Loucy (cell line): ENCODE data around the gene DGKI.

Experiments
- H2AFZ ChIP-seq: fragments of 200-600 bp; sonication (generic); 2 replicates; pipeline ENCODE4 v1.6.0; 2016; ENCODE audit warnings: antibody characterized with exemption, mild to moderate bottlenecking, low read length, moderate library complexity
- H3F3A ChIP-seq: fragments of 200-600 bp; 2 replicates; pipeline ENCODE4 v1.6.0; 2016; ENCODE audit warnings: antibody characterized with exemption, low read depth, mild to moderate bottlenecking
- H3K27me3 ChIP-seq: fragments of 200-600 bp; sonication (generic); 2 replicates; pipeline ENCODE4 v1.6.1; 2014; ENCODE audit warnings: low read length, mild to moderate bottlenecking; ENCODE audit not compliant: insufficient read depth, poor library complexity, severe bottlenecking
- H3K36me3 ChIP-seq: fragments of 200-600 bp; sonication (generic); 2 replicates; pipeline ENCODE4 v1.6.1; 2016; ENCODE audit warnings: low read length; ENCODE audit not compliant: insufficient read depth
- H3K4me1 ChIP-seq: fragments of 200-600 bp; sonication (generic); 2 replicates; pipeline ENCODE4 v1.5.1; 2014; ENCODE audit warnings: low read length, mild to moderate bottlenecking; ENCODE audit not compliant: insufficient read depth, poor library complexity, severe bottlenecking
- H3K4me2 ChIP-seq: fragments of 200-600 bp; sonication (generic); 2 replicates; pipeline ENCODE4 v1.6.0; 2014; ENCODE audit warnings: antibody characterized with exemption, low read length, low read depth, mild to moderate bottlenecking; ENCODE audit not compliant: poor library complexity, severe bottlenecking
- H3K4me3 ChIP-seq: fragments of 200-600 bp; sonication (generic); 2 replicates; pipeline ENCODE4 v1.5.1; 2014; ENCODE audit warnings: low read length, mild to moderate bottlenecking, mixed read lengths; ENCODE audit not compliant: poor library complexity, severe bottlenecking
- H3K79me2 ChIP-seq: fragments of 200-600 bp; sonication (generic); 2 replicates; pipeline ENCODE4 v1.6.1; 2014; ENCODE audit warnings: low read length; ENCODE audit not compliant: insufficient read depth
- H3K9ac ChIP-seq: fragments of 200-600 bp; sonication (generic); 2 replicates; pipeline ENCODE4 v1.6.0; 2014; ENCODE audit warnings: mild to moderate bottlenecking, low read depth, low read length, moderate library complexity; ENCODE audit not compliant: poor library complexity, severe bottlenecking
- H3K9me2 ChIP-seq: fragments of 200-600 bp; sonication (generic); replicated peaks from 2 replicates; pipeline ENCODE4 v1.6.1; 2016; ENCODE audit warnings: low read depth, low read length, mixed read lengths
- H3K9me3 ChIP-seq: fragments of 200-600 bp; sonication (generic); 2 replicates; pipeline ENCODE4 v1.6.1; 2014; ENCODE audit warnings: mild to moderate bottlenecking, antibody characterized with exemption, low read length, low read depth; ENCODE audit not compliant: insufficient read depth
- H4K20me1 ChIP-seq: fragments of 200-600 bp; sonication (generic); 2 replicates; pipeline ENCODE4 v1.6.0; 2014; ENCODE audit warnings: antibody characterized with exemption, low read length, mild to moderate bottlenecking; ENCODE audit not compliant: insufficient read depth, poor library complexity, severe bottlenecking
- CTCF ChIP-seq: fragments of 200-600 bp; sonication (generic); conservative IDR thresholded peaks from 2 replicates; pipeline ENCODE4 v1.5.1; 2014; ENCODE audit warnings: mild to moderate bottlenecking, antibody characterized with exemption, low read length
- EZH2phosphoT487 ChIP-seq: fragments of 200-600 bp; IDR thresholded peaks from 2 replicates; pipeline ENCODE4 v1.6.1; 2018; ENCODE audit warnings: antibody characterized with exemption, mild to moderate bottlenecking, moderate library complexity, borderline replicate concordance

DGKI gene

DNA sequence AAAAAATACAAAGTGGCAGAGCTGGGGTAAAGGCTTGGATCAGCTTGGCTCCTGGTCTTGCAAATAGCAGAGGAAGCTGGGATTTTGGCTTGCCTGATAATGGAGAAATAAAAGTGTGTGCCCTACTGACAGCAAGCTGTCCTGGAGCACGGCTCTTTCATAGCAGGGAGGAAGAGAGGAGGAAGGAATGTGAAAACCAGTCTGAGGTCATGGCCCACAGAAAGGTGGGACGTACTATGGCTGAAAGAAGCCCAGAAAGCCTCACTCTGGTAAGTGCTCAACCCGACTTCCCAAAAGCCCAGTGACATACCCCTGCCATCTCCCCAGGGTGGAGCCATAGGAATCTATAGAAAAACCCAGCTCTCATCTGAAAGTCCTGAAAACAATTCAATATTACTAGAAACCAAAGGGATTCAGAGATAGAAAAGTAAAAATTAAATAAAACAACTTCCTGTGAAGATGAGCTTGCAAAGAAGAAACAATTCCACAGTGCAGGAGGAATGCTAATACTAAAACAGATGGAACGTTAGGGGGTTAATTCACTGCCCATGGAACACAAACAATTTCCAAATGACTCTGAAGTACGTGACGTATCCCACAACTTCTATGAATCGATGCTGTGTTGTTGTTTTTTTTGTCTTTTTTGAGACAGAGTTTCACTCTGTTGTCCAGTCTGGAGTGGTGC lies 256.6 kb downstream of the DGKI start:
- Histone ChIP-seq H3K79me2 (no peaks in the 10 kb centered on the region), H3K9ac (no peak overlapping the region), H2AFZ (no peak overlapping the region), H3F3A (no peaks in the 10 kb centered on the region), H3K4me3 (no peak overlapping the region), H3K4me1 (no peaks in the 10 kb centered on the region), H3K4me2 (no peak overlapping the region), H4K20me1 (no peaks in the 10 kb centered on the region), H3K9me2 (no peaks in the 10 kb centered on the region), H3K9me3 (no peaks in the 10 kb centered on the region), H3K36me3 (no peaks in the 10 kb centered on the region), H3K27me3 (no peaks in the 10 kb centered on the region)
- TF ChIP-seq EZH2phosphoT487, result no peak
- no peak for TF ChIP-seq CTCF

DNA sequence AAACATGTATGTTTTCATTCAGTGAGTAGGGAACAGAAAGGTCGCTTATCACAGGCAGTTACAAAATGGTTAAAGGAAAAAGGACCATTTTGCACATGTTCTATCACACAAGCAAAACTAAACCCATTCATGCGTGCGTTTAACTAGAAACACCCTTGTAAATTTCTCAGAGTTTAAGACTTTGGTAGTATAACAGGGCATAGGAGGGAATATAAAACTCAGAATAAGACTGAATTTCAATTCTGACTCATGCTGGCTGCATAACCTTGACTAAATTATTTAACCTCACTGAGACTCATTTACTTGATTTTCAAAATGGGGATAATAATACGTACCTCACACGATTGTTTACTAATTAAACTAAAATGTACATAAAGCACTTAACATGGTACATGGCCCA lies 259.4 kb downstream of the DGKI start:
- H3K79me2 ChIP-seq, result no peaks in the 10 kb centered on the region
- no peak for TF ChIP-seq EZH2phosphoT487
- TF ChIP-seq CTCF, result no peak
- no peaks in the 10 kb centered on the region for H3F3A ChIP-seq
- H3K9ac ChIP-seq, result no peak overlapping the region
- no peaks in the 10 kb centered on the region for H4K20me1 ChIP-seq
- H3K9me3 ChIP-seq, result no peaks in the 10 kb centered on the region
- H3K4me3 ChIP-seq, result no peak overlapping the region
- no peaks in the 10 kb centered on the region for H3K9me2 ChIP-seq
- H3K4me2 ChIP-seq, result no peak overlapping the region
- H3K4me1 ChIP-seq, result no peaks in the 10 kb centered on the region
- H2AFZ ChIP-seq, result no peak overlapping the region
- H3K27me3 ChIP-seq, result no peaks in the 10 kb centered on the region
- H3K36me3 ChIP-seq, result no peaks in the 10 kb centered on the region

DNA sequence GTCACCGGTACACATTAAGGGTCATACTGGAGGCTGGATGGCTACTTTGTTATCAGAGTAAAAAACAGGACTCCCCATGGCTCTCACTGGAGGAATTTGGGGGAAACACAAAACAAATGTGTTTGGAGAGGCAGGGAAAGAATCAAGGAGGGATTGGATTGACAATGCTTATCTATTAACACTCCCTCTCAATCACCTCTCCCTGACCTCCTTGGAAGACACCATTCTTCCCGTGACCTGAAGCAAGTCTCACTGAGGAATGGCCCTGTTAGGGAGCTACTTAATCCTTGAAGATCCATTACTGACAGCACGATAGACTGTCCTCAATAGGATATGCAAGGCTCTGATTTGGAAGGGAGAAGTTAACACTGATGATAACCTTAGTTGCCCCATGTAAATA lies 261.2 kb downstream of the DGKI start:
- no peak for TF ChIP-seq EZH2phosphoT487
- TF ChIP-seq CTCF, result no peak
- Histone ChIP-seq H2AFZ (no peak overlapping the region), H3K9me2 (no peaks in the 10 kb centered on the region)

More for the DNA sequence above, 261.2 kb downstream of the DGKI start:
- no peak overlapping the region for H3K4me3 ChIP-seq
- no peaks in the 10 kb centered on the region for H3K27me3 ChIP-seq
- no peak overlapping the region for H3K9ac ChIP-seq
- H3F3A ChIP-seq, result no peaks in the 10 kb centered on the region
- no peaks in the 10 kb centered on the region for H3K36me3 ChIP-seq
- H3K4me1 ChIP-seq, result no peaks in the 10 kb centered on the region
- H3K4me2 ChIP-seq, result no peak overlapping the region
- no peaks in the 10 kb centered on the region for H3K9me3 ChIP-seq
- H3K79me2 ChIP-seq, result no peaks in the 10 kb centered on the region
- H4K20me1 ChIP-seq, result no peaks in the 10 kb centered on the region
